HEK293T (cell line): ENCODE data around the gene MPZL1.

ENCODE experiments used
- BHLHE40 ChIP-seq: fragments of 450-650 bp; IDR thresholded peaks from 2 replicates; pipeline ENCODE4 v1.6.1; 2016; ENCODE audit warnings: mild to moderate bottlenecking, moderate library complexity, borderline replicate concordance
- FOXK2 ChIP-seq: fragments of 450-650 bp; IDR thresholded peaks from 2 replicates; pipeline ENCODE4 v1.6.1; 2016; ENCODE audit warnings: mild to moderate bottlenecking
- FOXM1 ChIP-seq: fragments of 450-650 bp; IDR thresholded peaks from 2 replicates; pipeline ENCODE4 v1.6.1; 2017; ENCODE audit warnings: mild to moderate bottlenecking, borderline replicate concordance
- L3MBTL2 ChIP-seq: fragments of 450-650 bp; conservative IDR thresholded peaks from 2 replicates; pipeline ENCODE4 v1.6.1; 2016; ENCODE audit warnings: mild to moderate bottlenecking
- SP1 ChIP-seq: fragments of 450-650 bp; IDR thresholded peaks from 2 replicates; pipeline ENCODE4 v1.6.1; 2017
- SUZ12 ChIP-seq: fragments of 450-650 bp; IDR thresholded peaks from 2 replicates; pipeline ENCODE4 v1.6.1; 2016; ENCODE audit warnings: mild to moderate bottlenecking

DNA sequence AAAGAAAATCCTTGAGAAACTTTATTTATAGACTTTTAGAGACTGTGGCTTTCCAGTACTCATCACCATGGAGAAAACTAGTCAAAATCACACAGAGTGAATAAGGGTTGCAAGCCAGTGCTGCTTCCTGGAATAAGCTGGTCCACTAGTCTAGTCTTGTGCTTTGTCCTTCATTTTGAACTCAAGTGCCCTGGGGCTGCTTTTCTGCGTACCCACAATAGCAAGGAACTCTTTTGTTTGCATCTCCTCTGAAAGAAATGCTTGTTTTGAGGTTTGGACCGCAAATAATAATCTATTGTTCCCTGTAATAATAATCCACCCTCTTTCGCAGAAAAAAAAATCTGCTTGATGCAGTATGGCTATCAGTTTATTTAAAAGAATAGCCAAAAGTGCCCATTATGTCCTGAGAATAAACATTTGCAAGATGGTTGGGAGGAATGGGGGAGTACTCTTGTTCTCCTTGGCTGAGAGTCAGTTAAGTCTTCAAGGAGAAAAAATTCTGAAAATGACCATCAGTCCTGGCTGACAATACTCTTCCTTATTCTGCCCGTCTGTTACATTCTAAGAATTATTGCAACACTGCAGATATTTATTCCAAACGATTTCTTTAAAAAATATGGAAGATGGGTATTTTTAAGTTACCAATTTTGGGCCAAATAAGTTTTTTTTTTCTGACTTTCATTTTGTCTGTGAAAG is 41.9 kb downstream of the MPZL1 start:
- TF ChIP-seq SP1 (no peak), FOXK2 (no peak), FOXM1 (no peak), SUZ12 (no peak), L3MBTL2 (no peak), BHLHE40 (no peak)
